GM23338 (cell line): ENCODE measurements around the gene PTPRC. TPM values are rescaled to one million over a fixed set of nuclear protein-coding genes. Genes with fewer than 3 reads are reported as not detected.

ENCODE experiments used
- ATAC-seq: fragments of 200-7000 bp; cut with Tn5 transposase; 3 replicates; pipeline ENCODE4 v1.9.1; 2020
- DNase-seq: peaks from one replicate; pipeline ENCODE4 v3.0.0-alpha.2; 2015; ENCODE audit warnings: low spot score
- H2AFZ ChIP-seq: fragments of 200-600 bp; sonication (generic); 2 replicates; pipeline ENCODE4 v1.8.0; 2016; ENCODE audit warnings: antibody characterized with exemption, mild to moderate bottlenecking, moderate library complexity
- H3F3A ChIP-seq: fragments of 200-600 bp; sonication (generic); replicated peaks from 2 replicates; pipeline ENCODE4 v1.8.0; 2017; ENCODE audit warnings: antibody characterized with exemption, mixed run types, low read depth
- H3K27ac ChIP-seq: fragments of 200-600 bp; sonication (generic); 2 replicates; pipeline ENCODE4 v1.6.1; 2016; ENCODE audit warnings: low read depth
- H3K27me3 ChIP-seq: fragments of 200-600 bp; sonication (generic); 2 replicates; pipeline ENCODE4 v1.8.0; 2016; ENCODE audit warnings: mild to moderate bottlenecking, mixed run types, moderate library complexity; ENCODE audit not compliant: insufficient read depth
- H3K36me3 ChIP-seq: fragments of 200-600 bp; sonication (generic); 2 replicates; pipeline ENCODE4 v1.8.0; 2016; ENCODE audit warnings: mild to moderate bottlenecking; ENCODE audit not compliant: insufficient read depth
- H3K4me1 ChIP-seq: fragments of 200-600 bp; sonication (generic); 2 replicates; pipeline ENCODE4 v1.8.0; 2016; ENCODE audit warnings: mild to moderate bottlenecking, moderate library complexity; ENCODE audit not compliant: insufficient read depth
- H3K4me2 ChIP-seq: fragments of 200-600 bp; sonication (generic); 2 replicates; pipeline ENCODE4 v1.7.1; 2017; ENCODE audit warnings: mixed run types
- H3K4me3 ChIP-seq: fragments of 200-600 bp; sonication (generic); 2 replicates; pipeline ENCODE4 v1.6.1; 2016; ENCODE audit warnings: mixed run types
- H3K79me2 ChIP-seq: fragments of 200-600 bp; sonication (generic); replicated peaks from 2 replicates; pipeline ENCODE4 v1.8.0; 2017; ENCODE audit warnings: mild to moderate bottlenecking; ENCODE audit not compliant: insufficient read depth
- H3K9me2 ChIP-seq: fragments of 200-600 bp; sonication (generic); 2 replicates; pipeline ENCODE4 v1.8.0; 2017; ENCODE audit not compliant: insufficient read depth
- H4K20me1 ChIP-seq: fragments of 200-600 bp; sonication (generic); replicated peaks from 2 replicates; pipeline ENCODE4 v1.8.0; 2017; ENCODE audit warnings: mild to moderate bottlenecking; ENCODE audit not compliant: insufficient read depth
- H3K27ac Mint-ChIP-seq: 2 replicates; pipeline ENCODE4 v1.8.0; 2020; ENCODE audit warnings: inconsistent platforms, mild to moderate bottlenecking, moderate library complexity, mixed read lengths
- H3K27me3 Mint-ChIP-seq: 3 replicates; pipeline ENCODE4 v1.8.0; 2022; ENCODE audit warnings: low read depth, mild to moderate bottlenecking, moderate library complexity, mixed read lengths, inconsistent platforms; ENCODE audit not compliant: insufficient read depth, poor library complexity
- H3K36me3 Mint-ChIP-seq: 3 replicates; pipeline ENCODE4 v1.8.0; 2021; ENCODE audit warnings: low read depth, mild to moderate bottlenecking, inconsistent platforms, moderate library complexity, mixed read lengths
- H3K4me1 Mint-ChIP-seq: 3 replicates; pipeline ENCODE4 v1.8.0; 2020; ENCODE audit warnings: mild to moderate bottlenecking, inconsistent platforms, mixed read lengths
- H3K4me3 Mint-ChIP-seq: 3 replicates; pipeline ENCODE4 v1.8.0; 2021; ENCODE audit warnings: moderate library complexity, mild to moderate bottlenecking, inconsistent platforms, mixed read lengths
- H3K9me3 Mint-ChIP-seq: 3 replicates; pipeline ENCODE4 v1.8.0; 2020; ENCODE audit warnings: moderate library complexity, mild to moderate bottlenecking, inconsistent platforms, mixed read lengths
- CREB1 ChIP-seq: fragments of 250-450 bp; sonication (Bioruptor Pico); IDR thresholded peaks from 2 replicates; pipeline ENCODE4 v1.5.0; 2020; ENCODE audit warnings: low read depth, mild to moderate bottlenecking, moderate library complexity
- EZH2 ChIP-seq: fragments of 200-600 bp; sonication (generic); IDR thresholded peaks from one replicate; pipeline ENCODE4 v1.8.0; 2017; ENCODE audit warnings: antibody characterized with exemption, mild to moderate bottlenecking, low read depth; ENCODE audit not compliant: unreplicated experiment
- EZH2phosphoT487 ChIP-seq: fragments of 200-600 bp; sonication (generic); IDR thresholded peaks from one replicate; pipeline ENCODE4 v1.8.1; 2018; ENCODE audit warnings: antibody characterized with exemption; ENCODE audit not compliant: unreplicated experiment
- JUNB ChIP-seq: IDR thresholded peaks from one replicate; pipeline ENCODE4 v1.6.1; 2016; ENCODE audit warnings: antibody characterized with exemption; ENCODE audit not compliant: unreplicated experiment
- NANOG ChIP-seq: IDR thresholded peaks from 2 replicates; pipeline ENCODE4 v1.6.1; 2016; ENCODE audit warnings: antibody characterized with exemption, borderline replicate concordance
- POLR2AphosphoS5 ChIP-seq: IDR thresholded peaks from 2 replicates; pipeline ENCODE4 v1.6.1; 2016; ENCODE audit warnings: antibody characterized with exemption, low read depth
- STAT1 ChIP-seq: IDR thresholded peaks from one replicate; pipeline ENCODE4 v1.6.1; 2016; ENCODE audit warnings: antibody characterized with exemption; ENCODE audit not compliant: unreplicated experiment
- ZNF114 ChIP-seq: fragments of 250-450 bp; sonication (Bioruptor Pico); IDR thresholded peaks from 2 replicates; pipeline ENCODE4 v1.5.0; 2020; ENCODE audit warnings: mild to moderate bottlenecking, moderate library complexity
- ZNF331 ChIP-seq: fragments of 250-450 bp; sonication (Bioruptor Pico); IDR thresholded peaks from 2 replicates; pipeline ENCODE4 v1.5.0; 2020; ENCODE audit warnings: low read depth, mild to moderate bottlenecking, moderate library complexity
- polyA plus RNA-seq: library from polyadenylated mRNA; unstranded; fragments of >200 nt; fragmentation: Nextera tagmentation; extraction: Ambion mirVana; gene quantifications from 2 replicates; pipeline ENCODE4 v1.2.1, GENCODE V29; 2016
- total RNA-seq: library from RNA; depleted of rRNA; stranded (reverse); fragments of >200 nt; shearing (Covaris generic); gene quantifications from 2 replicates; pipeline ENCODE4 v1.2.3, GENCODE V29; 2014
- TF ChIP-seq, protein P1 (sequence below): IDR thresholded peaks from one replicate; pipeline ENCODE4 v1.6.1; 2018; ENCODE audit warnings: antibody characterized with exemption; ENCODE audit not compliant: unreplicated experiment
- TF ChIP-seq, protein P2 (sequence below), 2 experiments: fragments of 200-600 bp in 1 of 2; sonication (generic) in 1 of 2; conservative IDR thresholded peaks; 2 replicates each; pipeline versions ENCODE4 v1.5.1 to v1.6.1; 2016 to 2017; ENCODE audit warnings: antibody characterized with exemption in 2 of 2, low read depth in 2 of 2, mild to moderate bottlenecking in 2 of 2, moderate library complexity in 1 of 2

The PTPRC gene
- total and polyA plus RNA-seq, 2 experiments from 2014 or later, result 0.10 to 0.52 TPM

DNA sequence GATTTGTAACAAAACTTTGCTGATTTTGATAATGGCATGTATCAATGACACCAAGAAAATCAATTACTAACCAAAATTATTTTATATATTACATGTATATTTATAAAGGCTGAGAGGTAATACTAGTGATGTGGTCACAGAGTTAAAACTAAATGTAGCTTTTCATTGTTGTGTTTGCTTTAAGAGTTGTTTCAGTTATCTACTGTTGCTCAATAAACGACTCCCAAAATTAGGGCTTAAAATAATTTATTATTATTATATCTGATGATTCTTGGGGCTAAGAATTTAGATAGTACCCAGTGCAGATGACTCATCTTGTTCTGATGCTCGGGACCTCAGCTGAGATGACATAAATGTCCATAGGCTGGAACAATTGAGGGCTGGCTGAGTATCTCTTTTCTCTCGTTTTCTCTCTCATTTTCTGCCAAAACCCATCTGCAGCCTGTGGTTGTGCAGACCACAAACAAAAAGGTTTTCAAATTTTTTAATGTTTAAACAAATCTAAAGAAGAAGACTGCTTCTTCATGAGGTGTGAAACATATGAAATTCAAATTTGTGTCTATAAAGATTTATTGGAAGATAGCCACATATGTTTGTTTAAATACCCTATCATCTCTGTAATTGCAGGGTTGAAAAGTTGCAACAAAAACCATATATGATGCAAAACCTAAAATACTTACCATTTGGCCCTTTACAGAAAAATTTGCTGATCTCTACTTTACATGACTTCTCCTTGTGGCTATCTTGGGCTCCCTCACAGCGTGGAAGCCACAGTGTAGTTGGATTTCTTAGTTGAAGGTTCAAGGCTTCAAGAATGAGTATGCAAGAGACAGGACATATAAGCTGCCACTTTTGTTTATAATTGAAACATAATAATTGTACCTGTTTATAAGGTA, 14.8 kb upstream of the PTPRC start:
- H4K20me1 ChIP-seq, result no peaks in the 10 kb centered on the region
- no peak for ATAC-seq
- Mint-ChIP-seq H3K4me3 (no peak overlapping the region), H3K9me3 (no peaks in the 10 kb centered on the region), H3K27ac (no peak overlapping the region), H3K27me3 (peaks cover 4% of the 10 kb centered on the region), H3K4me1 (peaks cover 5% of the 10 kb centered on the region; the same call in 1 of the 3 replicates), H3K36me3 (no peaks in the 10 kb centered on the region)
- no peak for DNase-seq
- no peak overlapping the region for H2AFZ ChIP-seq
- H3F3A ChIP-seq, result no peaks in the 10 kb centered on the region
- no peak overlapping the region for H3K4me2 ChIP-seq
- H3K27ac ChIP-seq, result no peak overlapping the region
- H3K36me3 ChIP-seq, result no peaks in the 10 kb centered on the region
- H3K27me3 ChIP-seq, result no peaks in the 10 kb centered on the region
- no peak overlapping the region for H3K4me3 ChIP-seq
- no peaks in the 10 kb centered on the region for H3K79me2 ChIP-seq
- peaks cover 9% of the 10 kb centered on the region; the same call in 1 of the 2 replicates for H3K9me2 ChIP-seq
- no peaks in the 10 kb centered on the region for H3K4me1 ChIP-seq
- no peak for TF ChIP-seq EZH2phosphoT487
- no peak for TF ChIP-seq CREB1 (CRISPR knock-in tag)
- TF ChIP-seq JUNB, result no peak
- TF ChIP-seq EZH2, result no peak
- TF ChIP-seq, protein P1, sequence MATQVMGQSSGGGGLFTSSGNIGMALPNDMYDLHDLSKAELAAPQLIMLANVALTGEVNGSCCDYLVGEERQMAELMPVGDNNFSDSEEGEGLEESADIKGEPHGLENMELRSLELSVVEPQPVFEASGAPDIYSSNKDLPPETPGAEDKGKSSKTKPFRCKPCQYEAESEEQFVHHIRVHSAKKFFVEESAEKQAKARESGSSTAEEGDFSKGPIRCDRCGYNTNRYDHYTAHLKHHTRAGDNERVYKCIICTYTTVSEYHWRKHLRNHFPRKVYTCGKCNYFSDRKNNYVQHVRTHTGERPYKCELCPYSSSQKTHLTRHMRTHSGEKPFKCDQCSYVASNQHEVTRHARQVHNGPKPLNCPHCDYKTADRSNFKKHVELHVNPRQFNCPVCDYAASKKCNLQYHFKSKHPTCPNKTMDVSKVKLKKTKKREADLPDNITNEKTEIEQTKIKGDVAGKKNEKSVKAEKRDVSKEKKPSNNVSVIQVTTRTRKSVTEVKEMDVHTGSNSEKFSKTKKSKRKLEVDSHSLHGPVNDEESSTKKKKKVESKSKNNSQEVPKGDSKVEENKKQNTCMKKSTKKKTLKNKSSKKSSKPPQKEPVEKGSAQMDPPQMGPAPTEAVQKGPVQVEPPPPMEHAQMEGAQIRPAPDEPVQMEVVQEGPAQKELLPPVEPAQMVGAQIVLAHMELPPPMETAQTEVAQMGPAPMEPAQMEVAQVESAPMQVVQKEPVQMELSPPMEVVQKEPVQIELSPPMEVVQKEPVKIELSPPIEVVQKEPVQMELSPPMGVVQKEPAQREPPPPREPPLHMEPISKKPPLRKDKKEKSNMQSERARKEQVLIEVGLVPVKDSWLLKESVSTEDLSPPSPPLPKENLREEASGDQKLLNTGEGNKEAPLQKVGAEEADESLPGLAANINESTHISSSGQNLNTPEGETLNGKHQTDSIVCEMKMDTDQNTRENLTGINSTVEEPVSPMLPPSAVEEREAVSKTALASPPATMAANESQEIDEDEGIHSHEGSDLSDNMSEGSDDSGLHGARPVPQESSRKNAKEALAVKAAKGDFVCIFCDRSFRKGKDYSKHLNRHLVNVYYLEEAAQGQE, result no peak
- TF ChIP-seq NANOG, result no peak
- TF ChIP-seq, protein P2, sequence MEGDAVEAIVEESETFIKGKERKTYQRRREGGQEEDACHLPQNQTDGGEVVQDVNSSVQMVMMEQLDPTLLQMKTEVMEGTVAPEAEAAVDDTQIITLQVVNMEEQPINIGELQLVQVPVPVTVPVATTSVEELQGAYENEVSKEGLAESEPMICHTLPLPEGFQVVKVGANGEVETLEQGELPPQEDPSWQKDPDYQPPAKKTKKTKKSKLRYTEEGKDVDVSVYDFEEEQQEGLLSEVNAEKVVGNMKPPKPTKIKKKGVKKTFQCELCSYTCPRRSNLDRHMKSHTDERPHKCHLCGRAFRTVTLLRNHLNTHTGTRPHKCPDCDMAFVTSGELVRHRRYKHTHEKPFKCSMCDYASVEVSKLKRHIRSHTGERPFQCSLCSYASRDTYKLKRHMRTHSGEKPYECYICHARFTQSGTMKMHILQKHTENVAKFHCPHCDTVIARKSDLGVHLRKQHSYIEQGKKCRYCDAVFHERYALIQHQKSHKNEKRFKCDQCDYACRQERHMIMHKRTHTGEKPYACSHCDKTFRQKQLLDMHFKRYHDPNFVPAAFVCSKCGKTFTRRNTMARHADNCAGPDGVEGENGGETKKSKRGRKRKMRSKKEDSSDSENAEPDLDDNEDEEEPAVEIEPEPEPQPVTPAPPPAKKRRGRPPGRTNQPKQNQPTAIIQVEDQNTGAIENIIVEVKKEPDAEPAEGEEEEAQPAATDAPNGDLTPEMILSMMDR (conservative IDR thresholded peaks at IDR 0.05; ENCODE audit: low read depth in 2 of 2), result no peak
- TF ChIP-seq ZNF114 (CRISPR knock-in tag), result no peak
- TF ChIP-seq POLR2AphosphoS5, result no peak

DNA sequence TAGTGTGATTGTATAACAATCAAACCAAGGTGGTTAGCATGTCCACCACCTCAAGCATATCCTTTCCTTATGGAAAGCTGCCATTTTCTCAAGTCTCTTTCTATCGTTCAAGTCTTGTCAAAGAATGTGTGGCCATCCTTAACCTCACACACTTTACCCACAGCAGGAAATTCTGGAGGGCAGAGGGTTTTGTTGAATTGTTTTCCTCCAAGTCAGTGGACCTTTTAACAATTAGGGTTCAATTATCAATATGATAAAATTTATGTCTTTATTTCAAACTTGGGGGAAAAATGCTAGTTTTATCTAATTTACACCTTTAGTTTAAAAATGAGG, 14.2 kb upstream of the PTPRC start:
- Histone ChIP-seq H3K9me2 (peaks cover 11% of the 10 kb centered on the region; the same call in 1 of the 2 replicates), H4K20me1 (no peaks in the 10 kb centered on the region), H3K4me2 (no peak overlapping the region), H2AFZ (no peak overlapping the region), H3K27me3 (no peaks in the 10 kb centered on the region), H3K4me1 (no peaks in the 10 kb centered on the region), H3K79me2 (no peaks in the 10 kb centered on the region), H3K4me3 (no peak overlapping the region), H3F3A (no peaks in the 10 kb centered on the region), H3K27ac (no peak overlapping the region), H3K36me3 (no peaks in the 10 kb centered on the region)
- Mint-ChIP-seq H3K36me3 (no peaks in the 10 kb centered on the region), H3K4me1 (peaks cover 5% of the 10 kb centered on the region; the same call in 1 of the 3 replicates), H3K4me3 (no peak overlapping the region), H3K27ac (no peak overlapping the region), H3K9me3 (no peaks in the 10 kb centered on the region), H3K27me3 (peaks cover 4% of the 10 kb centered on the region)
- ATAC-seq (no peak), DNase-seq (no peak)
- TF ChIP-seq, protein P2 (conservative IDR thresholded peaks at IDR 0.05; ENCODE audit: low read depth in 2 of 2), result no peak
- TF ChIP-seq CREB1 (CRISPR knock-in tag) (no peak), ZNF331 (no peak), POLR2AphosphoS5 (no peak), JUNB (no peak), EZH2 (no peak), STAT1 (no peak), EZH2phosphoT487 (no peak)
- TF ChIP-seq, protein P1, result no peak
